HEK293T (cell line): ENCODE data around the gene GARIN5A.

Source experiments
- CTCF ChIA-PET: fragments of 350-600 bp; formaldehyde crosslinking; extraction: SDS; loops from one replicate; lab custom pipeline; 2021; ENCODE audit warnings: antibody characterized with exemption, inconsistent platforms; lab: Yijun Ruan, JAX
- POLR2A ChIA-PET: fragments of 350-600 bp; formaldehyde crosslinking; extraction: SDS; loops from one replicate; lab custom pipeline; 2020; ENCODE audit warnings: antibody characterized with exemption, inconsistent platforms; lab: Yijun Ruan, JAX
- DNase-seq: peaks from one replicate; pipeline ENCODE4 v3.0.0; 2012; ENCODE audit warnings: mixed read lengths; ENCODE audit errors: extremely low spot score
- ARNT ChIP-seq: fragments of 450-650 bp; IDR thresholded peaks from 2 replicates; pipeline ENCODE4 v1.6.1; 2017; ENCODE audit warnings: mild to moderate bottlenecking
- BHLHE40 ChIP-seq: fragments of 450-650 bp; IDR thresholded peaks from 2 replicates; pipeline ENCODE4 v1.6.1; 2016; ENCODE audit warnings: mild to moderate bottlenecking, moderate library complexity, borderline replicate concordance
- CTBP1 ChIP-seq: fragments of 450-650 bp; IDR thresholded peaks from 2 replicates; pipeline ENCODE4 v1.6.1; 2016; ENCODE audit warnings: borderline replicate concordance
- ELF4 ChIP-seq: fragments of 450-650 bp; IDR thresholded peaks from 2 replicates; pipeline ENCODE4 v1.6.1; 2017; ENCODE audit warnings: antibody characterized with exemption
- FOXA1 ChIP-seq: fragments of 450-650 bp; IDR thresholded peaks from 2 replicates; pipeline ENCODE4 v1.6.1; 2016; ENCODE audit warnings: mild to moderate bottlenecking
- FOXK2 ChIP-seq: fragments of 450-650 bp; IDR thresholded peaks from 2 replicates; pipeline ENCODE4 v1.6.1; 2016; ENCODE audit warnings: mild to moderate bottlenecking
- FOXM1 ChIP-seq: fragments of 450-650 bp; IDR thresholded peaks from 2 replicates; pipeline ENCODE4 v1.6.1; 2017; ENCODE audit warnings: mild to moderate bottlenecking, borderline replicate concordance
- HDGF ChIP-seq: fragments of 450-650 bp; IDR thresholded peaks from 2 replicates; pipeline ENCODE4 v1.6.1; 2017; ENCODE audit warnings: antibody characterized with exemption, borderline replicate concordance
- L3MBTL2 ChIP-seq: fragments of 450-650 bp; conservative IDR thresholded peaks from 2 replicates; pipeline ENCODE4 v1.6.1; 2016; ENCODE audit warnings: mild to moderate bottlenecking
- LEF1 ChIP-seq: fragments of 450-650 bp; IDR thresholded peaks from 2 replicates; pipeline ENCODE4 v1.6.1; 2017; ENCODE audit warnings: mild to moderate bottlenecking, borderline replicate concordance
- NFRKB ChIP-seq: fragments of 450-650 bp; IDR thresholded peaks from 2 replicates; pipeline ENCODE4 v1.6.1; 2016; ENCODE audit warnings: mild to moderate bottlenecking, moderate library complexity
- SP1 ChIP-seq: fragments of 450-650 bp; IDR thresholded peaks from 2 replicates; pipeline ENCODE4 v1.6.1; 2017
- SUZ12 ChIP-seq: fragments of 450-650 bp; IDR thresholded peaks from 2 replicates; pipeline ENCODE4 v1.6.1; 2016; ENCODE audit warnings: mild to moderate bottlenecking
- TARDBP ChIP-seq: fragments of 450-650 bp; IDR thresholded peaks from 2 replicates; pipeline ENCODE4 v1.6.1; 2016
- ZNF384 ChIP-seq: fragments of 450-650 bp; IDR thresholded peaks from 2 replicates; pipeline ENCODE4 v1.6.1; 2016
- TF ChIP-seq, protein P1 (sequence below): fragments of 450-650 bp; IDR thresholded peaks from 2 replicates; pipeline ENCODE4 v1.6.1; 2016

The GARIN5A gene

DNA sequence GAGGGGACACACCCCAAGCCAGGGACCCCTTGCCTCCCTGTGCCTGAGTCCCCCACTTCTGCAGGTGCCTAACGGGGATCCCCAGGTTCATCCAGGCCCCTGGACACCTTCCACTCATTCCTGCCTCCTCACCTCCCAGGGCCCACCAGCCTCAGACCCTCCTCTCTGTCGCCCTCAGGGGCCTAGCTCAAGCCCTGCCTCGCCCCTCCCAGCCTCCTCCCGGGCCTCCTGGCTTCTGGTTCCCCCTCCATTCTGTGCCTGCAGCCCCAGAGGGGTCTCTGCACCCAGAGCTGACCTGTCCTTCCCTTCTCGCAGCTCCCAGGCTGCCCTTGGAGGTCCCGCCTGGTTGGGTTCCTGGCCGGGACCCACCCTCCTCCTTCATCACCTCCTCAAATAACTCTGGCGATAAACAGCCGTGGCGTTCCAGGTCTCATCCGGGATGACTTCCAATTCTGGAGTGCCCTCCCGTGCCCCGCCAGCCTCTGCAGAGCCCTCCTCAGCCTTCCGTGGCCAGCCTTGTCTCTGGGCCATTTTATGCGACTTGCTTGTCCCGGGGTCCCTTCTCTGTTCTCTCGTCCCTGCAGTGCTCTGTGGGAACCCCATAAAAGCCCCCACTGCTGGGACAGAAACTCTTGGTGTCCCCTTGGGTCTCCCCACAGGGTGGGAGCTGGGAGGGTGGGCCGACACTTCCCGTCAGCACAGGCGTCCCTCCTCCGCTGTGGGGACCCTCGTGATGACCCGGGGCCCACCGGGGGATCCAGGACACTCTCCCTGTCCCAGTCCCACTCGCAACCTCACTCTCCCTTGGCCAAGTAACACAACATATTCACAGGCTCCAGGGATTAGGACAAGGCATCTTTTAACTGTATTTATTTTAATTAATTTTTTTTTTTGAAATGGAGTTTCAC, 25.2 kb upstream of the GARIN5A start:
- ChIA-PET POLR2A (no interaction called here), CTCF (no interaction called here)
- TF ChIP-seq L3MBTL2: no peak
- no peak for TF ChIP-seq FOXA1
- TF ChIP-seq HDGF: no peak
- no peak for TF ChIP-seq TARDBP
- TF ChIP-seq FOXM1: no peak
- TF ChIP-seq, protein P1, sequence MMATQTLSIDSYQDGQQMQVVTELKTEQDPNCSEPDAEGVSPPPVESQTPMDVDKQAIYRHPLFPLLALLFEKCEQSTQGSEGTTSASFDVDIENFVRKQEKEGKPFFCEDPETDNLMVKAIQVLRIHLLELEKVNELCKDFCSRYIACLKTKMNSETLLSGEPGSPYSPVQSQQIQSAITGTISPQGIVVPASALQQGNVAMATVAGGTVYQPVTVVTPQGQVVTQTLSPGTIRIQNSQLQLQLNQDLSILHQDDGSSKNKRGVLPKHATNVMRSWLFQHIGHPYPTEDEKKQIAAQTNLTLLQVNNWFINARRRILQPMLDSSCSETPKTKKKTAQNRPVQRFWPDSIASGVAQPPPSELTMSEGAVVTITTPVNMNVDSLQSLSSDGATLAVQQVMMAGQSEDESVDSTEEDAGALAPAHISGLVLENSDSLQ: no peak
- no peak for TF ChIP-seq BHLHE40
- no peak for TF ChIP-seq ZNF384
- no peak for DNase-seq

DNA sequence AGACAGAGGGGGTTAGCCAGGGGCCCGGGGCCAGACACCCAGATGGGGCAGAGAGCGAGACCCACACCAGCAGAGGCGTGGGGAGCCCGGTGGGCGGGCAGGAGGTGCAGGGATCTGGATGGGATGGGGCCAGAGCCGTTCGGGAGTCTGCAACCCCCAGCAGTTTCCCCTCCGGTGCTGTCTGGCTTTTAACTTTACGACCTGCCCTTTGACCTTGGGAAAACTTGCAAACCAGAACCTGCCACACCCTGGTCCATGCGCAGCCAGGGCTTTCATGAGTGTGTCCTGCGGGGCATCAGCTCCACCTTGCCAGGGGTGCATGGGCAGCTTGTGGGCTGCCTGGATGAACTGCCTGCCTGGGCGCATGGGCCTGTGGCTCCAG, 24.5 kb upstream of the GARIN5A start:
- CTCF ChIA-PET: no interaction called here
- TF ChIP-seq TARDBP: no peak
- TF ChIP-seq BHLHE40: no peak
- no peak for TF ChIP-seq HDGF
- no peak for TF ChIP-seq SP1
- no peak for TF ChIP-seq FOXM1
- TF ChIP-seq ELF4: no peak
- TF ChIP-seq LEF1: no peak
- no peak for TF ChIP-seq NFRKB
- no peak for TF ChIP-seq SUZ12
- no peak for TF ChIP-seq L3MBTL2
- TF ChIP-seq, protein P1: no peak
- TF ChIP-seq FOXK2: no peak
- TF ChIP-seq CTBP1: no peak
- TF ChIP-seq ZNF384: no peak
- no peak for TF ChIP-seq FOXA1
- POLR2A ChIA-PET: no interaction called here
- no peak for DNase-seq

DNA sequence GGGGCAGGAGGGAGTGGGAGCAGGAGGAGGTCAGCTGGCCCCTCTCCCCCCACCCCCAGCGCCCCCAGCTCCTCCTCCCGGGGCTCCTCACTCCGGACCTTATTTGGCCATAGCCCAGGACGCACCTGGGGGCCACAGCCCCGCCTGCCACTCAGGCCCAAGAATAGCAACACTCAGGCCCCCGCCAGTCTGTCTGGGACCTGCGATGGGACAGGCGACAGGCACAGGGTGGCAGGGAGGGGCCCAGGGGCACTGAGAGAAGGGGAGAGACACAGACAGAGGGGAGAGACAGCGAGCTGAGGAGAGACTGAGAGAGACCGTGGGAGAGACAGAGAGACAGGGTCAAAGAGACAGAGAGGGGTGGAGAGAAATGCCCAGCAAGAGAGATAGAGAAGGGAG, 24.1 kb upstream of the GARIN5A start:
- no peak for DNase-seq
- CTCF ChIA-PET: no interaction called here
- no peak for TF ChIP-seq LEF1
- no peak for TF ChIP-seq FOXK2
- no peak for TF ChIP-seq FOXM1
- TF ChIP-seq CTBP1: no peak
- no peak for TF ChIP-seq SP1
- TF ChIP-seq FOXA1: no peak
- TF ChIP-seq, protein P1: no peak
- no peak for TF ChIP-seq ELF4
- no peak for TF ChIP-seq L3MBTL2
- POLR2A ChIA-PET: no interaction called here

DNA sequence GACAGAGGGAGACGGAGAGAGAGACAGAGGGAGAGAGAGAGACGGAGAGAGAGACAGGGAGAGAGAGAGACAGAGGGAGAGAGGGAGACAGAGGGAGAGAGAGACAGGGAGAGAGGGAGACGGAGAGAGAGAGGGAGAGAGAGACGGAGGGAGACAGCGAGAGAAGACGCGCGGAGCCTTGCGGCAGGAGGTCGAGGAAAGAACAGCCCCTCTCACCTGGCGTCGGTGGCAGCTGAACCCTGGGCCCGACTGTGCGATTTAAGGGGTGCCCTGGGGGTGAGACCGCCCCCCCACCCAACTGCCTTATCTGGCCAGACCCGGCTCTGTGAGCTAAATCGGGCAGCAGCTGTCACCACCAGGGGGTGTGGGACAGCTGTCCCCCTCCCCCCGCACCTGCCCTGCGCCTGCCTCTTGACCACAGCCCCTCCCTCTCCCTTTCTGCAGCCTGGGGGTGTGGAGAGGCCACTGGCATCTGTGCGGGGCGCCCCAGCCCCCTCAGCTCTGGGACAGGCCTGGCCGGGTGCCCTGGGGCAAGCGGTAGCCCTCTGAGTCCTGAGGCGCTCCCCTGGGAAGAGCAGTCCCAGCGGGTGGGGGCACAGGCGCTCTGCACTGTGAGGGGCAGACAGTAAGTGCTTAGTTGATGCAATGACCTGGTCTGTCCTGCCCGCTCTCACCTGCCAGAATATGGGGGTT, 23.6 kb upstream of the GARIN5A start:
- POLR2A ChIA-PET: no interaction called here
- CTCF ChIA-PET: no interaction called here
- TF ChIP-seq ARNT: no peak
- DNase-seq: no peak

DNA sequence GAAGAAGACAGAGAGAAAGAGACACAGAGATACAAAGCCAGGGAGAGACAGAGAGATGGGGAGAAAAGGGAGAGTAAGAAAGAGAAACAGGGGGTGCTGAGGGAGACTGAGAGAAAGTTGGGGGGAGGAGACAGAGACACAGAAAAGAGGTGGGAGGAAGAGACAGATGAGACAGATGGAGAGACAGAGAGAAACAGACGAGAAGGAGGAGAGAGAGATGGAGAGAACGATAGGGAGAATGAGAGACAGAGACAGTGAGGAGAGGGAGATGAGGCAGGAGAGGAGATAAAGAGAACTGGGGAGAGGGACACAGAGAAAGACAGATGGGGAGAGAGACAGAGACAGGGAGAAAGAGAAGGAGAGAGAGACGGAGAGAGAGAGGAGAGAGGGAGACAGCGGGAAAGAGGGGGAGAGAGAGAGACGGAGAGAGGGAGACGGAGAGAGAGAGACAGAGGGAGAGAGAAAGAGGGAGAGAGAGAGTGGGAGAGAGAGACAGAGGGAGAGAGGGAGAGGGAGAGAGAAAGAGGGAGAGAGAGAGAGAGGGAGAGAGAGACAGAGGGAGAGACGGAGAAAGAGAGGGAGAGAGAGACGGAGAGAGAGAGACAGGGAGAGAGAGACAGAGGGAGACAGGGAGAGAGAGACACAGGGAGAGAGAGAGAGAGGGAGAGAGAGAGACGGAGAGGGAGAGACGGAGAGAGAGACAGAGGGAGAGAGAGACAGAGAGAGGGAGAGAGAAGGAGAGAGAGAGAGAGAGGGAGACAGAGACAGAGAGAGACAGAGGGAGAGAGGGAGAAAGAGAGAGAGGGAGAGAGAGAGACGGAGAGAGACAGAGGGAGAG, 21.8 kb upstream of the GARIN5A start:
- no peak for DNase-seq
- no peak for TF ChIP-seq CTBP1
- TF ChIP-seq NFRKB: no peak
- TF ChIP-seq L3MBTL2: no peak
- TF ChIP-seq FOXA1: no peak
- TF ChIP-seq SUZ12: no peak
- no peak for TF ChIP-seq ZNF384
- TF ChIP-seq FOXK2: no peak
- ChIA-PET POLR2A (no interaction called here), CTCF (no interaction called here)

DNA sequence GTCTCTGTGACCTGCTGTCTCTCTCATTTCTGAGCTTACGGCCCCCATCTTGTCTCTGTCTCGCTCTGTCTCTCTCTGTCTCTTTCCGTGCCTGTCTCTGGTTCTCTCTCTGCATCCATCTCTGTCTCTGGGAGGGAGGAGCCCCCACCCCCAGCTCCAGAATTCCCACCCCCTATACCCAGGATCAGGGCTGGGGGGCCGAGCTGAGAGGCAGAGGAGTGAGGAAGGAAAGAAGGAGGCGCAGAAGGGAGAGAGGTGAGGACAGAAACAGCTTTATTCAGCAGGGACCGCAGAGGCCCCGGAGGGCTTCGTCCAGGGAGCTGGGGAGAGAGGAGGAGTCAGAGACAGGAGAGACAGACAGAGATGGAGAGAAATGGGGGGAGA, 20.4 kb upstream of the GARIN5A start:
- TF ChIP-seq FOXA1: no peak
- no peak for TF ChIP-seq LEF1
- no peak for TF ChIP-seq NFRKB
- no peak for TF ChIP-seq ARNT
- no peak for TF ChIP-seq ELF4
- no peak for TF ChIP-seq SP1
- TF ChIP-seq TARDBP: no peak
- TF ChIP-seq HDGF: no peak
- TF ChIP-seq ZNF384: no peak
- no peak for TF ChIP-seq FOXM1
- TF ChIP-seq, protein P1: no peak
- TF ChIP-seq BHLHE40: no peak
- TF ChIP-seq L3MBTL2: no peak
- TF ChIP-seq FOXK2: no peak
- no peak for TF ChIP-seq CTBP1
- no peak for DNase-seq
- ChIA-PET POLR2A (interaction anchor here (1.1 kb wide), 1 partner anchor 14 kb away, joined by 4 read pairs; the partner anchor contains the start of gene JOSD2), CTCF (no interaction called here)
